ENCODE data around the gene OR2T11.
"Not testable (repeated sequence)": the region's sequence is repeated elsewhere in the genome, so short reads cannot be mapped to it uniquely, and the experiment has no call there.

The OR2T11 gene, protein sequence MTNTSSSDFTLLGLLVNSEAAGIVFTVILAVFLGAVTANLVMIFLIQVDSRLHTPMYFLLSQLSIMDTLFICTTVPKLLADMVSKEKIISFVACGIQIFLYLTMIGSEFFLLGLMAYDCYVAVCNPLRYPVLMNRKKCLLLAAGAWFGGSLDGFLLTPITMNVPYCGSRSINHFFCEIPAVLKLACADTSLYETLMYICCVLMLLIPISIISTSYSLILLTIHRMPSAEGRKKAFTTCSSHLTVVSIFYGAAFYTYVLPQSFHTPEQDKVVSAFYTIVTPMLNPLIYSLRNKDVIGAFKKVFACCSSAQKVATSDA

GRCh38 chr1:248634991-248635390, at the start of gene OR2T11:
OR2T11 (minus strand) TSS chr1:248635091; CDS start chr1:248627128, 7,963 bp downstream.
- not testable (repeated sequence) for DNase-seq (ENCODE audit: low read depth, low spot score)

- DNase-seq (ENCODE audit: low read depth, low spot score) = no peak
Measured at GRCh38 chr1:248681651-248682050, 46.8 kb upstream of the OR2T11 start.

DNA sequence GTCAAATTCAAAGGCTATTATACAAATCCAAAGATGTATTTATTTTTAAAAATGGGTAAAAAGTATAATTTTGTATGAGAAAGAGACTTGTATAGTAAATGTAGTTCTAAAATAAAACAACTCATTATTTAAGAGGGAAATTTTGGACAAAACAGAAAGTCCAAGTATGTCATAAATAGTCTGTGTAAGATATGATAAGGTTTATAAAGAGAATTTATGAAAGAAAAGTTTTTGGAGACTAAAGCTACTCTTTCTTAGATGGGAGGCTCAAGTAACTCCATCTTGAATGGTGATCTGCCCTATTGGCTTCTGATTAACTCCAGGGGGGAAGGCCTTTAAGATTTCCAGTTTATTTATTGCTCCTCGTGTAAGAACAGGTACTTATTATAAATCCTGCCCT, 35.1 kb upstream of the OR2T11 start:
- no peak for DNase-seq (ENCODE audit: low read depth, low spot score)

- not testable (repeated sequence) for DNase-seq (ENCODE audit: low read depth, low spot score)
Measured at GRCh38 chr1:248663453-248664328, 28.8 kb upstream of the OR2T11 start.

DNA sequence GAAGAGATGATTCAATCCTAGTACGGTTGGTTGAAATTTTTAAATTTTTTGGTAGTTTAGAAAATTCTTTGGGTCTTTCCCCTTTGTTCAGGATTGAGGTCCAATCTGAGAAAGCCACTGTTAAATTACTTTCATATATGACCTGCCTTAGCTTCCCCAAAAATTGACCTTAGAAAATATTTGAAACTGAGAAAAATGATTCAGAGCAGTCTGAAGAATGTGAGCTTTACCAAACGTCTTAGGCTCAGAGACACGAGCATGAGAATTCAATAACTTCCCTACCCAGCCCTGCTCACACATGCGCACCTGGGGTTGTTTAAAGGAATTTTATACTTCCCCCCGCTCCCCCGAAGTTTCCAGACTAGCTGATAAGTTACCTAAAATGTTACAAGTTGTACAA, 21.9 kb upstream of the OR2T11 start:
- not testable (repeated sequence) for DNase-seq (ENCODE audit: low read depth, low spot score)

DNA sequence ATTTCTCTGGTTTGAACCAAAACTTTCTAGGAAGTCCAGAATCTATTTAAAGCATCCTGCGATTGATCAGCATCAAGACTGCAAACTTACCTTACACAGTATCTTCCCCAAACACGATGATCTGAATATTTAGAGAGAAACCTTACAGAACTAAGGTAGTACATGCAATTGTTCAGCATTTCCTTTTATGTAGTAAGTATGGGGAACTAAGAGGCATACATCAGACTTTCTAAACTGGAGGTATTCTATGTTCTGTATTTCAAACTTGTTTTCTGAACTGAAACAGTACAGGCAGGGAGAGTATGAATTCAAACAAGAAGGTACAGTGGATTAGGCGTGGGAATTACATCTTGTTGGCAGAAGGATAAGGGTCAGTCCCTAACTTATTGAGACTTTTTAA, 20.5 kb upstream of the OR2T11 start, which contains the start of gene OR2T27:
Gene OR2T27 (minus strand): TSS at position 175 of the 400 bp plus-strand sequence. CDS start 4,644 bp downstream, outside the sequence.
- not testable (repeated sequence) for DNase-seq (ENCODE audit: low read depth, low spot score)

DNA sequence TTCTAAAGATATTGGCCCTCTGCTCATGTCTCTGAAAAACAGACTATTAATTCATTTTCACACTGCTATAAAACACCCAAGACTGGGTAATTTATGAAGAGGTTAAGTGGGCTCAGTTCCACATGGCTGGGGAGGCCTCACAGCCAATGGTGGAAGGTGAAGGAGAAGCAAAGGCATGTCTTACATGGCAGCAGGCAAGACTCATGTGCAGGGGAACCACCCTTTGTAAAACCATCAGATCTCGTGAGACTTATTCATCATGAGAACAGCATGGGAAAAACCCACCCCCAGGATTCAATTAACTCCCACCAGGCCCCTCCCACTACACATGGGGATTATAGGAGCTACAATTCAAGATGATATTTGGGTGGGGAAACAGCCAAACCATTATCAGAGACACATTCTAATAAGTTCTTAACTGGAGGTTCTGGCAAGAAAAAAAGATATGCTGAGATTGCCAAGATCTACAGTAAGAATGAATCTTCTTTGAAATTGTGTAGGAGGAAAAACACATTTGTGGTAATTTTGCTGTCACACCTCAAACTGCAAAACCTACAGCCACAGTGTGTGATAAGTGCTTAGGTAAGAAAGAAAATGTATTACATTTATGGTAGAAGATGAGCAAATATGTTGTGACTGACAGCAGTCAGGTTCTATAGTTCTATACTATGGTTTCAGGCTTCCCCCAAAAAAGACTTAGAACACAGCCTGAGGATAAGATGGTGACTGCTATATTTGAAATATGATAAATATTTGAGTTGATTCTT, 14.1 kb upstream of the OR2T11 start:
- DNase-seq (ENCODE audit: low read depth, low spot score) = not testable (repeated sequence)

DNA sequence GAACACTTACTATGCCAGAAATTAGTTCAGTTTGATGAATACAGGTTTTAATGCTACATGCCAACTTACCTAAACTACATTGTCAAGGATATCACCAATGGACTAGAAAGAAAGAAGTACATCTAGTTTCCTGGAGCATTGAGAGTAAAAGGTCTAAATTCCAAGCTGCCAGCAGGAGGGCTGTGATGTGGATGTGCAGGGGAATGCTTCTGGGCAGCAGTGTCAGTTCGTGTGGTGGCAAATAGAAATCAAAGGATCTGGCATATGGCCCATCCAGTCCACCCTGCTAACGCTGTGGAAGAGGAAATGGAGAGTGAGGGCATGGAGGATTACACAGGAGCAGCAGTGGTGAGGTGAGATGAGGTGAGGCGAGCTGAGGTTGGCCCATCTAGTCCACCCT, 10.3 kb upstream of the OR2T11 start, which contains the start of gene OR2T35:
Gene OR2T35 (minus strand): TSS at position 101 of the 400 bp plus-strand sequence. CDS start 6,020 bp downstream, outside the sequence.
- DNase-seq (ENCODE audit: low read depth, low spot score) = not testable (repeated sequence)

- not testable (repeated sequence) for DNase-seq (ENCODE audit: low read depth, low spot score)
Measured at GRCh38 chr1:248642971-248643651, 8.2 kb upstream of the OR2T11 start.

DNA sequence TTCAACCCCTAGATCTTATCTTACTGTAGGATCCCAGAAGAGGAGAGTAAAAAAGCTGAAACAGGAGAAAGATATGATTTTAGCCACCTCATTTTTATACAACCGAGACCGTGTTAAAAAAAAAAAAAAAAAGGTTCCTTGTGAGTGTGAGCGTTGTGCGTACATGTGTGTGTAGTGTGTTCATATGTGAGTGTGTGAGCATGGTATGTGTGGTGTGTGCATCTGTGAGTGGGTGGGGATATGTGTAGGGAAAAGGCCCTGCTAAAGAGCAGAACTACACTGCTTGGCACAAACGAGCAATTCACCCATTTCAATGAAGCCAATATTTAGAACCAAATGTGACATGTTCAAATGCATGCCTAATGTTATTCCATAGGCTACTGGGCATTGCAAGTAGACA, 6.7 kb upstream of the OR2T11 start:
- DNase-seq (ENCODE audit: low read depth, low spot score) = not testable (repeated sequence)

DNA sequence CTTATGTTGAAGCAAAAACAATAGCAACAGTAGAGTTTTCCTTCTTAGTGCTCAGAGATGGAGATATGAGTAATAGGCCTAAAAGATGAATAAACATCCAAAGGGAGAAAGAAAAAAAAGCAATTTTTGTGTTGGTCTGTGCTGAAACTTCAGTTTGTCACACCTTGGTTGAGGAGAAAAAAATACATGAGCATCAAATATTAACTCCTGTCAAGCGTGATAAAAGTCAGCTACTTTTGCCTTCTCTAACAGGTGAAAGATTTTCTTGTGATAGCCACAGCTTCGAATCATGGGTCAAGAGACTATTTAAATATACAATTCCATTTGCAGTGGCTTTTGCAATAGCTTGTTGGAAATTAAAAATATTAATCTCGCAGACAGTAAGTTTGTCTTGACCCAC, 6.0 kb upstream of the OR2T11 start:
- not testable (repeated sequence) for DNase-seq (ENCODE audit: low read depth, low spot score)

- not testable (repeated sequence) for DNase-seq (ENCODE audit: low read depth, low spot score)
Measured at GRCh38 chr1:248639652-248640051, 4.8 kb upstream of the OR2T11 start.

- DNase-seq (ENCODE audit: low read depth, low spot score) = not testable (repeated sequence)
Measured at GRCh38 chr1:248636612-248637011, 1.7 kb upstream of the OR2T11 start.

DNA sequence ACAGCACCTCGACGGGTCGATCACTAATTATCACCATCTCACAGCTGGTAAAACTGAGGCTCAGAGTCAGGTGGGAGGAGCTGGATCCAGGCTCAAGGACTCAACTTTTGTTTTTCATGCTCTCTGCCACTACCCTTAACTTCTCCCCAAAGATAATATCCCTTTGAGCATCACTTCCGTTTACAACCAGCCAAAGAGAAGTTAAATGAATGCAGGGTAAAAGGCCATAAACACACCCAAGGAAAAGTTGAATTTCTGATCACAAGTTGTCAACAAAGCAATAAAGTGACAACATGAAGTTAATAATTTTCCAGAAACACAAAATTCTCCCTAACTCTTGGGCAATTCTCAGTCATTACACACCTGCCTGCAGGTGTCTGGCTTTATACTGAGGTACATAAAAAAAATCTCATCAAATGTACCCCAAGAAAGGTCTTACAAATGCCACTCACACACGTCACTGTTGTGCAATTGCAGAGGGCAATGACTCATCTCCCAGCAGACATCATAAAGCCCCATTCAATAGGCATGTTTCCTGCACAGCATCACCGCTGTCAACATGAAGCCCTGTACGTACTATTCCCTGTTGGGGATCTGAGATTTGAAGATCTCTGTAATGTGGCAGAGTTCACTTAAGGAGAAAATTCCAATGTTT, 3.4 kb downstream of the OR2T11 start:
- no peak for DNase-seq (ENCODE audit: low read depth, low spot score)

- DNase-seq (ENCODE audit: low read depth, low spot score) = no peak
Measured at GRCh38 chr1:248630551-248630950, 4.3 kb downstream of the OR2T11 start.

- DNase-seq (ENCODE audit: low read depth, low spot score) = no peak
Measured at GRCh38 chr1:248627971-248628844, 6.7 kb downstream of the OR2T11 start.

GRCh38 chr1:248625971-248626370, 8.9 kb downstream of the OR2T11 start:
- no peak for DNase-seq (ENCODE audit: low read depth, low spot score)

DNA sequence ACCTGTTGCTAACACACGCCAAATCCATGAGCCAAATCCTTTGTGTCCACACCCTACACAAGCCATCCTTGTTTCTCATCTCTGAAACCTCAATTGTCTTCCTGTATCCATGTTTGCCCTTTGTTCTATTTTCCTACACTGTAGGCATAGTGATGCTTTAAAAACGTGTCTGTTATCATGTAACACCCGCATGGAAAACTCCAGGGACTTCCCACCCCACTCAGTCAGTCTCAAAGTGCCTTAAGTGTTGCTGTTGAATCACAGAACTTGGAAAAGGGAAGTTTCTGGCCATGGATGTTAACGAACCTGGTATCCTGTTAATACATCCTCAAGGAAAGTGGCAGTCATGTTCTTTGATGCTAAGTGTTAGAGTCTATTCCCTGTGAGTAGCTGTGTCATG, 9.7 kb downstream of the OR2T11 start:
- DNase-seq (ENCODE audit: low read depth, low spot score) = no peak

DNA sequence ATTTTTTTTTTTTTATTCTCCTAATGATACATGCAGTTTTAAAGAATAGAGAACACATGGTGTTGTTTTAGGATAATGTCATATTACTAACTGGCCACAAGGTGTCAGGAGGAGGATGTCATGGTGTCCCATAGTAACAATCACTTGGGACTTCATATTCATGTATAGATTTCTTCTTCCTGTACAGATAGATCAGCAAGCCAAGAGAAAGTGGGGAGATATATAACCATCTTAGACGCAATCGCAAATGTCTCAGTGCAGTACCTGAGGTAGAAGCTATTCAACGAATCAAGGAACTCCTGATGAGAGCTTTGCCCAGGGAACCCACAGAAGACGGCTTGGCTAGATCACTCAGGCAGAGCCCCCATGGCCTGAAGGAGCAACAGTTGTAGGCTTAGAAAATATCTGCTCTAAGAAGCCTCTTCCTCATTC, 12.3 kb downstream of the OR2T11 start:
- no peak for DNase-seq (ENCODE audit: low read depth, low spot score)
